ENCODE results near the gene PGA4. TPM values are rescaled to one million over a fixed set of nuclear protein-coding genes. Genes with fewer than 3 reads are reported as not detected.
A peak's percentile ranks its signal among the peaks of the same experiment; 100 is the strongest.
"Not testable (repeated sequence)": the region's sequence is repeated elsewhere in the genome, so short reads cannot be mapped to it uniquely, and the experiment has no call there.

PGA4 gene
- not detected in 2 replicates for total RNA-seq (2014; rRNA removed; shearing (Covaris generic))
- polyA plus RNA-seq (2015; cell fraction: cytosol; rRNA removed): not detected in 2 replicates
- not detected in 2 replicates for polyA plus RNA-seq (2015; cell fraction: nucleus; rRNA removed)

DNA sequence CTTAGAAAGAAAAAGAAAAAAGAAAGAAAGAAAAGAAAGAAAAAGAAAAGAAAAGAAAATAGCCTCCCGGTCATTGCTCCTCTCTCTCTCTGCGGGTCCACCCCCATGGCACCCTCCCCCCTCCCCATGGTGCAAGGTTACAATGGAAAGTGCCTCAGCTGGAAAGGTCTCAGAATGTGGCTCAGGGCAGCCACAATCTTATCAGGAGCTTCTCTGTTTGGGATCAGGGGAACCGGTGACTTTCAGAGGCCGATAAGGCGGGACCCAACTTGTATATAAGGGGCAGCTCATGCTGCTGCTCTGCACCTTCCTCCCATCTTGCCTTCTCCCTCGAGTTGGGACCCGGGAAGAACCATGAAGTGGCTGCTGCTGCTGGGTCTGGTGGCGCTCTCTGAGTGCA is at the start of gene PGA4:
Gene PGA4, plus strand, starts transcription at position 301 of the 400 bp plus-strand sequence. Its CDS starts 54 bp downstream, at position 355.
- not testable (repeated sequence) for DNase-seq (ENCODE audit: low read depth)

DNA sequence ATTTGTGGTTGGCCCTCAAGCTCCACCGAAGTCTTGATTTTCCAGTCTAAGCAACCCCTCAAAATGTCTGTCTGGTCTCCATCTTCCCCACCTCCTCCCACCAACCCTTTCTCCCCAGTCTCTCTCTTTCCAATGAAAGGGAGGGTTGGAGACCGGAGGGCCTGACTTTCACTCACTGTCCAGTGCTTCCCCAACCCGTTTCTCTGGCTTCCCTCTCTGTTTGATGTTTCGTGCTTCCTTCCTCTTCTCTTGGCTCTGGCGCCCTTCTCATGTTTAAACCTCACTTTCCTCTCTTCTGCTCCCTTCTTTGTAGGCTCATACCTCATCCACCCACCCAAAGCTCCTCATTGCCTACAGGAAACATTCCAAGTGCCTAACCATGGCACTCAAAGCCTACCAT is 49.8 kb upstream of the PGA4 start:
- DNase-seq (ENCODE audit: low read depth): no peak

DNA sequence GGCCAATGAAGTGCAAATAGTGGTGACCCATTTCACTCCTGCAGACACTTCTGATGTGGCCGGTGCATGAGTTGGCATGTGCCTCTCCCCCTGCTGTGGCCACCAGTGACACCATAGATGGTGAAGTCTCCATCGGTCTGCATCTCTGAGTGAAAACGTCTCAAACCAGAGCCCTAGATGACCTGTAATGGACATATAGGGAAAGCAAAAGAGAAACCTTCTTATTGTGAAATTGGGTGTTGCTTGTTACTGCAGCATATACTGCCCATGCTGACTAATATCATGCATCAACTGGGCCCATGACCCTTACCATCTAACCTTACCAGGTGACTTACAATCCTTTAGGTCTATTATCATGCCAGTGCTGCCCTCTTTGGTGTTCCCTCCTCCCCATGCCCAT is 49.3 kb upstream of the PGA4 start:
- DNase-seq (ENCODE audit: low read depth): no peak

DNA sequence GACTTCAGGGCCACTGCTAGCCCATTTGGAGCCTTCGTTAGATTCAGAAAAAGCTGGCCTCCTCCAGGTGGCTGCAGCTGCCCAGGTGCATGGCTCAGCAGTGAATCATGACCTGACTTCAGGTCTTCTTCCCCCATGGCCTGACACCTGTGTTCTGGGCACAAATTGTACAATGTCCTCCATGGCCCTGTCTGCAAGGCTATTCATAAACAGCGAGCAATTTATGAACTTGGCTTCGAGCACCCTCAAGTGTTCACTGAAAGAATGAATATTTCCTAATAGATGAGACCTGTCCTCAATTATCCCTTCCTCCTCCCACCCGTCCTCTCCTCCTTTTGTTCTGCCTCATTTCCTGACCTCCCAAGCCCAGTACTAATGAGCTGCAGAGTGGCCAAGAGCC is 48.7 kb upstream of the PGA4 start:
- DNase-seq (ENCODE audit: low read depth): peak; percentile 28

DNA sequence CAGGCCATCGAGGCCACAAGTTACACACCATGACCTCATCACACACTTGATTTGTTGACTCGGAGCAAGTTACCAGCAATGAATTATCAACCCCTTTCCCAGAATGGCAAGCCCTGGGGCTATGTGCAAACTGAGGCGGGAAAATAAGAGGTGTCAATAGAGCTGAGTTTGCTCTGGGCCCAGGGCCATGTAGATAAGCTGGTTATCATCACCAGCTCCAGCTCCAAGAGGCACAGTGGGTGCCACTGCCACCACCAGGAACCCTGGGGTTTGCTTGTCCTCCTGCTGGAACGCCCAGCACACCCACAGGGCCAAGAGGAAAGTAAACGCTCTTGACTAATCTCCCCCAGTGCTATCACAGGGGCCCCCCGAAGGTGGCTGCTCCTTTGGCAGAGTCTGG is 47.9 kb upstream of the PGA4 start:
- no peak for DNase-seq (ENCODE audit: low read depth)

DNA sequence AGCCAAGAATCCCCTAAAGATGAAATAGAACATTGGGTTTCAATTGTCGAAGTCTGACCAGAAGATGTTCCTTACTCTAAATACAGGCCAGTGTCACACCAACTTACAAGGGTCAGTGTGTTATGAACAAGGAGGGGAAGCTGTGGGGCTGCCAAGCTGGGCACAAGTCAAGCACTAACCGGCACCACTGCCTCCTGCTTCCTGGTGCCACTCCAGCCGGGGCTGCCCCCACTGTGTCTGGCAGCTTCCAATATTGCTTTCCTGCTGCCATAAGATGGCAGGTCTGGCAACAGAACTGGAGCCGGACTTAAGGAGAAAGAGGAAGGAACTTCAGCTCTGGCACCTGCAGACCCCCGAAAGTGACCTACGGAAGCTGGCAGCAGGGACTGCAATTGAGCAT is 47.2 kb upstream of the PGA4 start:
- DNase-seq (ENCODE audit: low read depth): no peak

DNA sequence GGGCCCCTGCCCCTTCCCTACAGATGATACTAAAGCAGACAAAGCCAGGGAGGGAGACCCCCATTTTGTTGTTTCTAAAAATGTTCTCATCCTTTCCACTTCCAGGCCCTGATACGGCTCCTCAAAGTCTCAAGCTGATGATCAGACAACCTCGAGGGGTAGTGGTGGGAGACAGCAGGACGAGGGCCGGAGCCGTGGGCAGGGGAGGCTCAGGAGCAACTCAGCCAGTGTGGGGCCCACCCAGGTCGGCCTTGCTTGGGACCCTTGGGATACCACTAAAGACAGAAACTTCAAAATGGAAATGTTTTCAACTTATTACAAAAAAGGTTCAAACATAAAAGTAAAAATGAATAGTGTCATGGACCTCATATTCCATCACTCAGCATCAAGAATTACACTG is 45.7 kb upstream of the PGA4 start:
- DNase-seq (ENCODE audit: low read depth): no peak

DNA sequence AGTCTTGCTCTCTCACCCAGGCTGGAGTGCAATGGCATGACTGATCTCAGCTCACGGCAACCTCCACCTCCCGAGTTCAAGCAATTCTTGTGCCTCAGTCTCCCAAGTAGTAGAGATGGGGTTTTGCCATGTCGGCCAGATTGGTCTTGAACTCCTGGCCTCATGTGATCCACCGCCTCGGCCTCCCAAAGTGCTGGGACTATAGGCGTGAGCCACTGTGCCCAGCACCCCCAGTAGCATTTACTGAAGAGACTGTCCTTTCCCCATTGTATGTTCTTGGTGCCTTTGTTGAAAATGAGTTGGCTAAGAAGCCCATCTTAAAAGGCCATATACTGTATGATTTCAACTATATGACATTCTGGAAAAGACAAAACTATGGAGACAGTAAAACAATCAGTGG is 41.9 kb upstream of the PGA4 start:
- DNase-seq (ENCODE audit: low read depth): not testable (repeated sequence)

DNA sequence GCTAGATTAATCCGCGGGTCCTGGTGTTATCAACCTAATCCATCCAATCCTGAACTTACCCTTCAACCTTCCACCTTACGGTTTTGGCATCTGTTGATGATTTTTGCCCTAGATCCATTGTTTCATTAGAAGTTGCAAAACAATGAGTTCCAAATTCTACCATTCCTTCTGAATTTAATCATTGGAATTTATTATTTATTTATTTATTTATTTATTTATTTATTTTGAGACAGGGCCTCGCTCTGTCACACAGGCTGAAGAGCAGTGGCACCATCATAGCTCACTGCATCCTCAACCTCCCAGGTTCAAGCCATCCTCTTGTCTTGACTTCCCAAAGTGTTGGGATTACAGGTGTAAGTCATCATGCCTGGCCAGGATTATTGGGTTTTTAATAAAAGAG is 40.7 kb upstream of the PGA4 start:
- no peak for DNase-seq (ENCODE audit: low read depth)

DNA sequence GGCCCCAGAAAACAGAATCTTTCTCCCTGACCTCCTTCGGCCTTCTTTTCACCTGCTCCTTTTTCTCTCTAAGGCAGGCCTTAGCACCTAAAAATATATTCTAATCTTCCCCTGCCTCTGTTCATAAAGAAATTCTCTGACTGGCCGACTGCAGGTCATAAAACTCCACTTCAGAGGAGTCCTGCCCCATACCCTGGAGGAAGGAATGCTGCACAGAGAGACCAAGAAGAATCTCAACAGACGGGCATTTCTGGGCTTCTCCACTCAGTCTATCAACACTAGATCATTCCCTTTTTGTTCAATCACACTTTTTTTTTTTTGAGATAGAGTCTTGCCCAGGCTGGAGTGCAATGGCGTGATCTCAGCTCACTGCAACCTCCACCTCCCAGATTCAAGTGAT is 38.5 kb upstream of the PGA4 start:
- no peak for DNase-seq (ENCODE audit: low read depth)

DNA sequence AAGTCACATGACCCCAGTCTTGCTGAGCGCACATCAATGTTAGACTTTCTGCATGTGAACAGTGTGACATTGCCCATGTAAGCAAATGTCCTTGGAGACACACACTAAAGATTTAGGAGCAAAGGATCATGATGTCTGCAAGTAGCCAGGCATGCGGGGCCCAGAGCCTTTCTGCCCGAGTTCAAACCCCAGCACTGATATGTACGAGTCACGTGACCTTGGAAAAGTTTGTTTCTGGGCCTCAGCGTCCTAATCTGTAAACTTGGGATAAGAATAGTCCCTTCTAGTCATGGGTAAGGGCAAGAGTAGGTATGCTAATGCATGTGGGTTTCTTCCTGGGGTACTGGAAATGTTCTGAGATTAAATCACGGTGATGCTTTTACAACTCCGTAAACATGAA is 35.6 kb upstream of the PGA4 start:
- DNase-seq (ENCODE audit: low read depth): no peak

DNA sequence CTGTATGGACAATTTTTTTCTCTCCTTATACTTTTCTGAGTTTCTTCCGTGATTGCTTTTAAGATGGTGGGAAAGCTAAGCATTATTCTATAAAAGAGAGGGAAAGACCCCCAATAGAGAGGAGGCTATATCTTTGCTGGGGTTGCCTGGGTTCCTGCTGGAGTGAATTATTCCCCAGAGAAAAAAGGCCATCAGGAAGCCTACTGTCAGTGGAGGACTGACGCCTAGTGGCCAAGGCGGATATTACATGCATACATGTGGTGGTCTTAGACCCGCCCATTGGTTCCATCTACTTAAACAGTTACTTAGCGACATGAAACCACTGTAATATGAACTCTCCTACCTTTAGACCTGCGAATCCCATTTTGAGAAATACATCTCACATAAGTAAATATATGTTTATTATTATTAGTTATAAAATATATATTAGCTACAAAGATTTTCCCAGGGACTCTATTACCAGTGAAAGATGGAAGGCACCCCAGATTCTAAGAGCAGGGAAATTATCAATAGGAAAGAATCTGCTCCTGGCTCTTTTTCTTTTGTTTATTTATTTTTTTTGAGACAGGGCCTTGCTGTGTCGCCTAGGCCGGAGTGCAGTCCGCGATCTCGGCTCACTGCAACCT is 34.5 kb upstream of the PGA4 start:
- DNase-seq (ENCODE audit: low read depth): peak; percentile 41

DNA sequence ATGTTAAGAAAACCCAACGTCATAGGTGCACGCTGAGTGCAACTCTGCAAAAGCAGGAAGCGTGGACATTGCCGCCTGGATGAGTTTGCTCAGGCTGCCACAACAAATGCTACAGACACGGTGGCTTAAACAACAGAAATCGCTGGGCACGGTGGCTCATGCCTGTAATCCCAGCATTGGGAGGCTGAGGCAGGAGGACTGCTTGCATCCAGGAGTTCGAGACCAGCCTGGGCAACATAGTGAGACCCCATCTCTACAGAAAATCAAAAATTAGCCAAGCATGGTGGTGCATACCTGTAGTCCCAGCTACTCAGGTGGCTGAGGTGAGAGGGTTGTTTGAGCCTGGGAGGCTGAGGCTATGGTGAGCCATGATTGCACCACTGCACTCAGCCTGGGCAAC is 32.2 kb upstream of the PGA4 start:
- DNase-seq (ENCODE audit: low read depth): no peak

DNA sequence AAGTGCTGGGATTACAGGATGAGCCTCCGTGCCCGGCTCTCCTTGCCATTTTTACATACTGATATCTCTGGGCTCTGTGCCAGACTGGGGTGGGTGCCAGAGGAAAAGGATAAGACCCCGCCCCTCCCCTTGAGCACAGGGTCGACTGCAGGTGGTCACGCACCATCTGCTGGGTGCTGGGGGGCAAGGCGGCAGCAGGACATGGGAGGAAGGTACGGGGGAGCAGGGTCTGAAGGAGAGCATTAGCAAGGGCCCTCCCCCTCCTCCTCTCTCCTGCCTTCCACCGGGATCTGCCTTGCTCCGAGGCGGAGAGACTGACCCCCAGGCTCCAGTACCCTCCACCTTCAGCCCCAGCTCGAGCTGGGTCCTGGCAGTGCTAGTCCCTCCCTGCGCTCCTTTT is 28.6 kb upstream of the PGA4 start:
- DNase-seq (ENCODE audit: low read depth): no peak

DNA sequence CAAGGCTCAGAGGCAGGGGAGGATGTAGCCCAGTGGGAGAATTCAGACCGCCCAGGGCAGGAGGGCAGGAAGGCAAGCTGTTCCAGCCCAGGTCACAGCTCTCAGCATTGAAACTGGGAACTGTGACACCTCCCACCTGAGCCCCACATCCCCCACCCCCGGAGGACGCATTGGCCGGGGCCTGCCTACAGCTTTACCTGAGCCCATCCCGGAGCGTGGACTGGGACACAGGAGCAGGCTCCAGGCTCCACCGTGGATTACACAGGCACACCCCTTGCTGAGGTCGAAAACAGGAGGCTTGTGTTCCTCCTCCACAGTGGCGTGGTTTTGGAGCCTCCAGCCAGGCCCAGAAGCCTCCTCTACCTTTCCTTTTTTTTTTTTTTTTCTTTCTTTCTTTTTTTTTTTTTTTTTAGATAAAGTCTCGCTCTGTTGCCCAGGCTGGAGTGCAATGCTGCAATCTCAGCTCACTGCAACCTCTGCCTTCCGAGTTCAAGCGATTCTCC is 27.9 kb upstream of the PGA4 start:
- DNase-seq (ENCODE audit: low read depth): no peak

DNA sequence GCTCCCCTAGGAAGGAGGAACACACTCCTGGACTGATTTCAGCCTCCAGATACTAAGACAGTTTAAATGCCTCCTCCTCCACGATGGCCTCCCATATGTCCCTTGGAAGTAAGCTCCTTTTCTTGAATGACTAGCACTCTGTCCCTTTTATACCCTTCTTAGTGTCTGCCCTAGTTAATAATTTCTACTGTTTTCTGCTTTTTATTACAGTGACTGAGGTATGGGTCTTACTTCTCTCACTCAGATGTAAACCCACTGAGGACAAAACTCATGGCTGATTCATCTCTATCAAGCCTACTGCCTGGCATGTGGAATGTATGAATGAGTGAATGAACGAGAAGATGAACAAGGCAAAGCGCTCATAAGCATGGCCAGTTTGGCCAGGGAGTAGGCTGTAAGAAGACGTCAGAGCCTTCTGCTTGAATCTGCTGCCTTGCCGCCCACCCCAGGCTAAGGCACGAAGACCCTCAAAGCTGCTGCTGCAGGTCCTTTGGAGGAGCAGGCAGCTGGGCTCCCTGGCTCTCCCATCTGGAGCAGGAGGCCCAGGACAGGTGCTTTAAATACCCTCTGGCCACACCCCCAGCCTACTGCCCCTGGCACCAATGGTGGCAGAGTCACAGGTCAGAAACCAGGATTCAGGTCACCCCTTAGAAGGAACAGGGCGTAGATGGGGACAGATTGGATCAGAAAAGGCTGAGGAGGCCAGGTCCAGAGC is 27.0 kb upstream of the PGA4 start:
- DNase-seq (ENCODE audit: low read depth): no peak

DNA sequence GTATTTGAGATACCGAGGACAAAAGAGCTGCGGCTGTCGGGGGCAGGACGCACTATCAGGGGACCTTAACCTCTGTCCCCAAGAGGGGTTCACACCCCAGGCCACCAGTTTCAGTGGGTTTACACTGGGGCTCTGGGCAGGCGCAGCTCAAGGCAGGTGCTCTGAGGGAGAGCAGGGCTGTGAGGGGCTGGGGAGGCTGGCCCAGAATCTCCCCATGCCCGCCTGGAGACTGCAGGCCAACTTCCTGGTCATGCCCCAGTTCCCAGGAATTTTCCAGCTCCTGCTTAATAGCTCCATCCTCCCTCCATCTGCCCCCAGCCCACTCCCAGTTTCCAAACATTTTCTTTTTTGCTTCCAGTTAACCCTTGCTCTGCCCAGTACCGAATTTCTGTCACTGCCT is 26.4 kb upstream of the PGA4 start:
- DNase-seq (ENCODE audit: low read depth): no peak

DNA sequence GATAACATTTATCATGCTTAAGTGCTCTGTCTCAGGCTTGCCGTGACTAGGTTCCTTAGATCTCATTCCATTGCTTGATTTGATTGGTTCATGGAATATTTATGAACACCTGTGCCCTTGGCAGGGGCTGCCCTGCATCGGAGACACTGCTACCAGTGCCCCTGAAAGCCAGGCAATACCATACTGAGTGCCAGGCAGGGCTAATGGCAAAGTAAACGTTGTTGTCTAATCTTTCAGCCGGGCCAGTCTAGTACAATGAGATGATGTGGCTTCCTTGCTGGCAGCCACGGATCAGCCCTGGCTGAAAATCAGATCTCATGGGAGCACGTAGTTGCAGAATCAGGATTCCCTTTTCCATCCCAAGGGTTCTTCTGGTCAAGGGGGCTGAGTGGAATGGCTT is 23.8 kb upstream of the PGA4 start:
- DNase-seq (ENCODE audit: low read depth): no peak

DNA sequence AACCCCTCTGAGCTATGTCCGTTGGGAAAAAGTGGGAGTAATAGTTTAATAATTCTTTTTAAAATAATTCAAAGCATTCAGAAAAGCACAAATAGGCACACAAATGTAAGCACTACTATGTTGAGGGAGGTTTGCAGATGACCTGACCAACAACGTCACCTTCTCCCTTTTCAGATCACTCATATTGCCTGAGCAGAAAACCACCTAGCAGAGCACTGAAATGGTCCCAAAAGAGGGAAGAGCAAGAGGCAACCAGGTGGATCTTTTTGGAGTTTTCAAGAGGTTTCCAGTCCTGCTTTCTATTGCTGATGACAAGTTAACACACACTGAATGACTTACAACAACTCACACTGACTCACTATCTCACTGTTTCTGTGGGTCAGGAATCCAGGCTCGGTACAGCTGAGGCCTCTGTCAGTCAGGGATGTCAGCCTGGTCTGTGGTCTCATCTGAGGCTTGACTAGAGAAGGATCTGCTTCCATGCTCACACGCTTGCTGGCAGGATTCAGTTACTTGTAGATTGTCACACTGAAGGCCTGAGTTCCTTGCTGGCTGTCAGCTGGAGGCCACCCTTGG is 23.1 kb upstream of the PGA4 start:
- no peak for DNase-seq (ENCODE audit: low read depth)

DNA sequence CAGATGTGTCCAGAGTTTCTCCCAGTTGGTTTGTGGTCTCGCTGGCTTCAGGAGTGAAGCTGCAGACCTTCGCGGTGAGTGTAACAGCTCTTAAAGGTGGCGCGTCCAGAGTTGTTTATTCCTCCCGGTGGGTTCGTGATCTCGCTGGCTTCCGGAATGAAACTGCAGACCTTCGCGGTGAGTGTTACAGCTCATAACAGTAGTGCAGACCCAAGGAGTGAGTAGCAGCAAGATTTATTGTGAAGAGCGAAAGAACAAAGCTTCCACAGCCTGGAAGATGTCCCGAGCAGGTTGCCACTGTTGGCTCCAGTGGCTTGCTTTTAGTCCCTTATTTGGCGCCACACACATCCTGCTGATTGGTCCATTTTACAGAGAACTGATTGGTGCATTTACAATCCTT is 20.7 kb upstream of the PGA4 start:
- no peak for DNase-seq (ENCODE audit: low read depth)

DNA sequence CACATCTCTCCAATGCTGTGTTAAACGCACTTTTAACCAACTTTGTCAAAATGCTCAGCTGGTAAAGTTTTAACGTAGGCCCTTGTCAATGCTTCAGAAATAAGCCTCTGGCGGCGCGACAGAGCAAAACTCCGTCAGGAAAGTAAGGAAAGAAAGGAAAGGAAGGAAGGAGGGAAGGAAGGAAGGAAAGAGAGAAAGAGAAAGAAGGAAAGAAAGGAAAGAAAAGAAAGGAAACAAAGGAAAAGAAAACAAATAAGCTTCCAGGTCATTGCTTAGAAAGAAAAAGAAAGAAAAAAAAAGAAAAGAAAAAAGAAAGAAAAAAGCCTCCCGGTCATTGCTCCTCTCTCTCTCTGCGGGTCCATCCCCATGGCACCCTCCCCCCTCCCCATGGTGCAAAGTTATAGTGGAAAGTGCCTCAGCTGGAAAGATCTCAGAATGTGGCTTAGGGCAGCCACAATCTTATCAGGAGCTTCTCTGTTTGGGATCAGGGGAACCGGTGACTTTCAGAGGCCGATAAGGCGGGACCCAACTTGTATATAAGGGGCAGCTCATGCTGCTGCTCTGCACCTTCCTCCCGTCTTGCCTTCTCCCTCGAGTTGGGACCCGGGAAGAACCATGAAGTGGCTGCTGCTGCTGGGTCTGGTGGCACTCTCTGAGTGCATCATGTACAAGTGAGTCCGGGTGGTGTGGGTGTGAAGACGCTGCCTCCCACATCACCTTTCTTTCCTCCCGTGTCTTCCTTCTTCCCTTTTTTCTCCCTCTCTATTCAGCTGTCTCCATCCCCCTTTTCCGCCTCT is 19.0 kb upstream of the PGA4 start, which contains the start of gene PGA3:
Gene PGA3, plus strand, starts transcription at position 566 of the 797 bp plus-strand sequence. Its CDS starts 50 bp downstream, at position 616.
- not testable (repeated sequence) for DNase-seq (ENCODE audit: low read depth)

DNA sequence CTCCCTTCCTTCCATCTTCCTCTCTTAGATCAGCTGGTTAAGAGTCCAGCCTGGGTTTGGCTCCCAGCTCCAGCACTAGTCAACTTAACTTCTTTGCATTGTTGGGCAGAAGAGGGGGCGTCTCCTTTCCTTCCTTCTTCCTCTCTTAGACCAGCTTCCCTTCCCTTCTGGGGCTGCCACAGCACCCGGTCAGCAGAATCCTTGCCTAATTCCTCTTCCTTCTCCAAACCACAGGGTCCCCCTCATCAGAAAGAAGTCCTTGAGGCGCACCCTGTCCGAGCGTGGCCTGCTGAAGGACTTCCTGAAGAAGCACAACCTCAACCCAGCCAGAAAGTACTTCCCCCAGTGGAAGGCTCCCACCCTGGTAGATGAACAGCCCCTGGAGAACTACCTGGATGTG is 18.3 kb upstream of the PGA4 start:
- DNase-seq (ENCODE audit: low read depth): not testable (repeated sequence)
